ENCODE results near the gene GABARAPL2.
"Not testable (repeated sequence)": the region's sequence is repeated elsewhere in the genome, so short reads cannot be mapped to it uniquely, and the experiment has no call there.

DNA sequence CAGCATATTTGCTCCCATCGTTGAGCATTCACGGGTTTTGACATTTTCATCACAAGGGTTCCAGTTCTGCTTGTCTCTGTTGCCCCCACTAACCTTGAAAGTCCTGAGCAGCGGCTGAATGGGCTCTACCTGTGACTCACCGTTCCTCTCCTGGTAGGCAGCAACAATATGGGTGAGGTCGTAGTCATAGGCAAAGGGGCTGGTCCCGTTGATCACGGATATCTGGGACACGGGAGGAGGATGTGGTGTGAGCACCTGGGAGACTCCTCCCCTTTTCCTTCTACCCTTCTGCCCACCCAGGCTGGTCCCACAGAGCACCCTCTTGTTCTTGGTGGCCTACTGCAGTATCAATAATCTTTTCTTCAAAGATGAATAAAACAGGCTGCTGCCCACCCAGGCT is 23.7 kb upstream of the GABARAPL2 start:
- TF ChIP-seq, protein P1, sequence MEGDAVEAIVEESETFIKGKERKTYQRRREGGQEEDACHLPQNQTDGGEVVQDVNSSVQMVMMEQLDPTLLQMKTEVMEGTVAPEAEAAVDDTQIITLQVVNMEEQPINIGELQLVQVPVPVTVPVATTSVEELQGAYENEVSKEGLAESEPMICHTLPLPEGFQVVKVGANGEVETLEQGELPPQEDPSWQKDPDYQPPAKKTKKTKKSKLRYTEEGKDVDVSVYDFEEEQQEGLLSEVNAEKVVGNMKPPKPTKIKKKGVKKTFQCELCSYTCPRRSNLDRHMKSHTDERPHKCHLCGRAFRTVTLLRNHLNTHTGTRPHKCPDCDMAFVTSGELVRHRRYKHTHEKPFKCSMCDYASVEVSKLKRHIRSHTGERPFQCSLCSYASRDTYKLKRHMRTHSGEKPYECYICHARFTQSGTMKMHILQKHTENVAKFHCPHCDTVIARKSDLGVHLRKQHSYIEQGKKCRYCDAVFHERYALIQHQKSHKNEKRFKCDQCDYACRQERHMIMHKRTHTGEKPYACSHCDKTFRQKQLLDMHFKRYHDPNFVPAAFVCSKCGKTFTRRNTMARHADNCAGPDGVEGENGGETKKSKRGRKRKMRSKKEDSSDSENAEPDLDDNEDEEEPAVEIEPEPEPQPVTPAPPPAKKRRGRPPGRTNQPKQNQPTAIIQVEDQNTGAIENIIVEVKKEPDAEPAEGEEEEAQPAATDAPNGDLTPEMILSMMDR (IDR thresholded peaks at IDR 0.05; ENCODE audit: borderline replicate concordance, extremely low read depth, low read length, poor library complexity, severe bottlenecking) = not testable (repeated sequence)
- not testable (repeated sequence) for TF ChIP-seq EZH2 (IDR thresholded peaks at IDR 0.05; ENCODE audit: borderline replicate concordance, low read depth, low read length, severe bottlenecking)

Data from DND-41 (cell line).